Neural progenitor cell (in vitro differentiated cells): Measurements from ENCODE around the gene LUZP1. TPM values are rescaled to one million over a fixed set of nuclear protein-coding genes. Genes with fewer than 3 reads are reported as not detected.
A peak's percentile ranks its signal among the peaks of the same experiment; 100 is the strongest.

Experiments
- DNase-seq: peaks from one replicate; pipeline ENCODE4 v3.0.0-alpha.2; 2016; ENCODE audit warnings: low spot score
- H2AFZ ChIP-seq: fragments of 200-600 bp; sonication (generic); replicated peaks from 2 replicates; pipeline ENCODE4 v1.6.1; 2016; ENCODE audit warnings: antibody characterized with exemption
- H3F3A ChIP-seq: fragments of 200-600 bp; sonication (generic); 2 replicates; pipeline ENCODE4 v1.6.1; 2016; ENCODE audit warnings: antibody characterized with exemption, low read depth
- H3K27ac ChIP-seq: fragments of 200-600 bp; sonication (generic); 2 replicates; pipeline ENCODE4 v1.5.1; 2016; ENCODE audit warnings: mild to moderate bottlenecking
- H3K27me3 ChIP-seq: fragments of 200-600 bp; sonication (generic); 2 replicates; pipeline ENCODE4 v1.6.1; 2016; ENCODE audit warnings: mild to moderate bottlenecking, moderate library complexity
- H3K36me3 ChIP-seq: fragments of 200-600 bp; sonication (generic); 2 replicates; pipeline ENCODE4 v1.5.1; 2016
- H3K4me1 ChIP-seq: fragments of 200-600 bp; sonication (generic); 2 replicates; pipeline ENCODE4 v1.6.1; 2016; ENCODE audit warnings: mixed run types
- H3K4me2 ChIP-seq: fragments of 200-600 bp; sonication (generic); 2 replicates; pipeline ENCODE4 v1.6.1; 2016
- H3K4me3 ChIP-seq: fragments of 200-600 bp; sonication (generic); 2 replicates; pipeline ENCODE4 v1.5.1; 2016
- H3K79me2 ChIP-seq: fragments of 200-600 bp; sonication (generic); 2 replicates; pipeline ENCODE4 v1.6.1; 2016; ENCODE audit warnings: low read depth
- H3K9ac ChIP-seq: fragments of 200-600 bp; sonication (generic); 2 replicates; pipeline ENCODE4 v1.6.1; 2016
- H3K9me3 ChIP-seq: fragments of 200-600 bp; sonication (generic); 2 replicates; pipeline ENCODE4 v1.5.1; 2016; ENCODE audit warnings: low read depth
- H4K20me1 ChIP-seq: fragments of 200-600 bp; sonication (generic); 2 replicates; pipeline ENCODE4 v1.6.1; 2016; ENCODE audit warnings: low read depth
- H3K27ac Mint-ChIP-seq: 3 replicates; pipeline ENCODE4 v1.8.0; 2021; ENCODE audit warnings: mixed read lengths
- H3K27me3 Mint-ChIP-seq: 2 replicates; pipeline ENCODE4 v1.8.0; 2022; ENCODE audit warnings: low read depth, mild to moderate bottlenecking, inconsistent platforms, moderate library complexity, mixed read lengths; ENCODE audit not compliant: insufficient read depth
- H3K36me3 Mint-ChIP-seq: 3 replicates; pipeline ENCODE4 v1.8.0; 2021; ENCODE audit warnings: mixed read lengths
- H3K4me1 Mint-ChIP-seq: 3 replicates; pipeline ENCODE4 v1.8.0; 2021; ENCODE audit warnings: mixed read lengths
- H3K4me3 Mint-ChIP-seq: 3 replicates; pipeline ENCODE4 v1.8.0; 2021; ENCODE audit warnings: mild to moderate bottlenecking, moderate library complexity, mixed read lengths
- H3K9me3 Mint-ChIP-seq: 3 replicates; pipeline ENCODE4 v1.8.0; 2020; ENCODE audit warnings: mixed read lengths
- CTCF ChIP-seq: fragments of 200-600 bp; sonication (generic); IDR thresholded peaks from 2 replicates; pipeline ENCODE4 v1.5.1; 2017; ENCODE audit warnings: antibody characterized with exemption, mild to moderate bottlenecking
- EZH2 ChIP-seq: fragments of 200-600 bp; sonication (generic); IDR thresholded peaks from 2 replicates; pipeline ENCODE4 v1.6.1; 2017; ENCODE audit warnings: antibody characterized with exemption, mild to moderate bottlenecking, moderate library complexity
- EZH2phosphoT487 ChIP-seq: fragments of 200-600 bp; sonication (generic); IDR thresholded peaks from 2 replicates; pipeline ENCODE4 v1.6.1; 2017; ENCODE audit warnings: antibody characterized with exemption
- total RNA-seq: library from RNA; depleted of rRNA; stranded (reverse); fragments of >200 nt; gene quantifications from 2 replicates; pipeline ENCODE4 v1.2.3, GENCODE V29; 2015; ENCODE audit warnings: low replicate concordance

Gene LUZP1
- total RNA-seq, 1 donor from 2014 or later: 39.1 TPM

- H3K4me1 ChIP-seq: peaks cover 25% of the 10 kb centered on the region
- no peak overlapping the region for H2AFZ ChIP-seq
- H3K36me3 ChIP-seq: no peaks in the 10 kb centered on the region
- H3K4me2 ChIP-seq: no peak overlapping the region
- no peak overlapping the region for H3K4me3 ChIP-seq
- H3K27ac ChIP-seq: no peak overlapping the region
- no peaks in the 10 kb centered on the region for H3K9me3 ChIP-seq
- H3K9me3 Mint-ChIP-seq: no peaks in the 10 kb centered on the region
- H3K4me1 Mint-ChIP-seq: peaks cover 35% of the 10 kb centered on the region
- no peaks in the 10 kb centered on the region for H3K27me3 ChIP-seq
- TF ChIP-seq CTCF: no peak
- no peak for TF ChIP-seq EZH2
- no peak for TF ChIP-seq EZH2phosphoT487
- H4K20me1 ChIP-seq: peaks cover 90% of the 10 kb centered on the region
- H3K79me2 ChIP-seq: peaks cover 99% of the 10 kb centered on the region
- DNase-seq: no peak
- H3K4me3 Mint-ChIP-seq: no peak overlapping the region
- no peaks in the 10 kb centered on the region for H3K27me3 Mint-ChIP-seq
- no peak overlapping the region for H3K27ac Mint-ChIP-seq
- no peak overlapping the region for H3K9ac ChIP-seq
- no peaks in the 10 kb centered on the region for H3K36me3 Mint-ChIP-seq
- H3F3A ChIP-seq: peaks cover 11% of the 10 kb centered on the region
Observed at GRCh38 chr1:23118407-23118806, 50.2 kb downstream of the LUZP1 start.

GRCh38 chr1:23116921-23117699 is 51.5 kb downstream of the LUZP1 start:
- TF ChIP-seq CTCF (no peak), EZH2phosphoT487 (no peak), EZH2 (no peak)
- H3K4me2 ChIP-seq: no peak overlapping the region
- H3K27ac ChIP-seq: no peak overlapping the region
- H3K4me3 Mint-ChIP-seq: no peak overlapping the region
- H3K9ac ChIP-seq: no peak overlapping the region
- H3K79me2 ChIP-seq: peaks cover 99% of the 10 kb centered on the region
- no peaks in the 10 kb centered on the region for H3K9me3 ChIP-seq
- H3K4me1 Mint-ChIP-seq: peaks cover 35% of the 10 kb centered on the region
- no peak overlapping the region for H2AFZ ChIP-seq
- no peaks in the 10 kb centered on the region for H3K9me3 Mint-ChIP-seq
- H3K27ac Mint-ChIP-seq: peak overlapping the region; percentile 51
- no peaks in the 10 kb centered on the region for H3K27me3 ChIP-seq
- H3K36me3 ChIP-seq: no peaks in the 10 kb centered on the region
- no peak for DNase-seq
- H3K4me1 ChIP-seq: peaks cover 22% of the 10 kb centered on the region
- peaks cover 87% of the 10 kb centered on the region for H4K20me1 ChIP-seq
- H3K4me3 ChIP-seq: no peak overlapping the region
- peaks cover 4% of the 10 kb centered on the region for H3F3A ChIP-seq
- H3K27me3 Mint-ChIP-seq: no peaks in the 10 kb centered on the region
- no peaks in the 10 kb centered on the region for H3K36me3 Mint-ChIP-seq

- Histone ChIP-seq H3K9ac (no peak overlapping the region), H3K36me3 (no peaks in the 10 kb centered on the region), H3K9me3 (no peaks in the 10 kb centered on the region), H3K79me2 (peaks cover 99% of the 10 kb centered on the region), H3K27ac (no peak overlapping the region), H3K4me2 (no peak overlapping the region), H3F3A (peaks cover 4% of the 10 kb centered on the region), H4K20me1 (peaks cover 87% of the 10 kb centered on the region), H3K27me3 (no peaks in the 10 kb centered on the region), H3K4me1 (peaks cover 25% of the 10 kb centered on the region), H3K4me3 (no peak overlapping the region), H2AFZ (no peak overlapping the region)
- DNase-seq: no peak
- no peaks in the 10 kb centered on the region for H3K36me3 Mint-ChIP-seq
- no peaks in the 10 kb centered on the region for H3K27me3 Mint-ChIP-seq
- peaks cover 36% of the 10 kb centered on the region for H3K4me1 Mint-ChIP-seq
- no peak overlapping the region for H3K4me3 Mint-ChIP-seq
- H3K9me3 Mint-ChIP-seq: no peaks in the 10 kb centered on the region
- no peak overlapping the region for H3K27ac Mint-ChIP-seq
- TF ChIP-seq EZH2: no peak
- no peak for TF ChIP-seq EZH2phosphoT487
- TF ChIP-seq CTCF: no peak
Observed at GRCh38 chr1:23116216-23116836, 52.3 kb downstream of the LUZP1 start.
